GM23248 (cell line): ENCODE measurements around the gene LDB2.

Source experiments
- EZH2 ChIP-seq: fragments of 200-600 bp; sonication (generic); IDR thresholded peaks from 2 replicates; pipeline ENCODE4 v1.6.1; 2018; ENCODE audit warnings: antibody characterized with exemption, mild to moderate bottlenecking; ENCODE audit not compliant: insufficient read depth, poor library complexity, severe bottlenecking
- EZH2phosphoT487 ChIP-seq: fragments of 200-600 bp; sonication (generic); IDR thresholded peaks from 2 replicates; pipeline ENCODE4 v1.6.1; 2018; ENCODE audit warnings: antibody characterized with exemption, moderate library complexity, mild to moderate bottlenecking, low read depth; ENCODE audit not compliant: insufficient read depth

GRCh38 chr4:16728111-16728510 lies 170.3 kb downstream of the LDB2 start:
- no peak for TF ChIP-seq EZH2
- TF ChIP-seq EZH2phosphoT487, result no peak
